NCI-H748 (cell line): ENCODE results near the gene CNOT6L.

Experiments used
- DNase-seq: peaks from one replicate; lab custom pipeline; 2025; ENCODE audit not compliant: unreplicated experiment; lab: John Stamatoyannopoulos, UW

Gene CNOT6L

DNA sequence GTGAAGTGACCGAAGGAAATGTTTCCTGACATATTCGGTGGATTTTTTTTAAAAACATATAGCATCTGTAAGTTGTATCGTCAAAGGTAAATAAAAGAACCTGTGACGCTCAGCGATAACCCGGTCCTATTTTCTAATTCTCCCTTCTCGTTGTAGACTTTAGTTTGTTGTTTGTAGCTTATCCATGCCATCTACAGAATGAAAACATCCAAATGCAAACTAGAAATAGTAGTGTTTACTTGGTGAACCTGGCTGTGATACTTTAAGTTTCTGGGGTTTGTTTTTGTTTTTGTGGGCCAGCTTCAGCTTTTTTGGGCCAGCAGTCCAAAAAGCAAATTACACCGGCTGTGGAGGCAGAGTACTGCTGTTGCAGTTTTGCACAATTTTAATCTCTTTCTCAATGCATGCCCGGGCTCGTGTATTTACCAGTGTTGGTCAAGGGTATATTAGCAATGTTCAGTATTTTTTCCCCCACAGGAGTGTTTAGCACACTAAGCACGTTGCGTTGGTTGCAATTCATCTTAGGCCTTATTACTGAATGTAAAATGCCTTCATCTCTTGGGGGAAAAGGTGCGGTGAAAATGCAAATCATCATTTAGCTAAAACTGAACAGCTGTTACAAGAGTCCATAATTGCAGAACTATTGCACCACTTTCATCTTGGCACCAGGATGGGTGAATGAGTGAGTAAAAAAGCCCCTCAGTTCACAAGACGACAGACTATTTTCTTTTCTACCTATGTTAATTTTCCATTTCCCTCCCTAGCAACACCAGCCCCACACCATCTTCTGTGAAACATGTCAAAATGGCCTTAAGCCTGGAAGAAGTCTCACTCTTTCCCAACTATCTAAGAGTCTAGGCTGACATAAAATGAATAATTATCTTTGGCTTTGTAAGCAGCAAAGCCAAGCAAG lies 1.7 kb upstream of the CNOT6L start:
- peak; percentile 10 for DNase-seq

DNA sequence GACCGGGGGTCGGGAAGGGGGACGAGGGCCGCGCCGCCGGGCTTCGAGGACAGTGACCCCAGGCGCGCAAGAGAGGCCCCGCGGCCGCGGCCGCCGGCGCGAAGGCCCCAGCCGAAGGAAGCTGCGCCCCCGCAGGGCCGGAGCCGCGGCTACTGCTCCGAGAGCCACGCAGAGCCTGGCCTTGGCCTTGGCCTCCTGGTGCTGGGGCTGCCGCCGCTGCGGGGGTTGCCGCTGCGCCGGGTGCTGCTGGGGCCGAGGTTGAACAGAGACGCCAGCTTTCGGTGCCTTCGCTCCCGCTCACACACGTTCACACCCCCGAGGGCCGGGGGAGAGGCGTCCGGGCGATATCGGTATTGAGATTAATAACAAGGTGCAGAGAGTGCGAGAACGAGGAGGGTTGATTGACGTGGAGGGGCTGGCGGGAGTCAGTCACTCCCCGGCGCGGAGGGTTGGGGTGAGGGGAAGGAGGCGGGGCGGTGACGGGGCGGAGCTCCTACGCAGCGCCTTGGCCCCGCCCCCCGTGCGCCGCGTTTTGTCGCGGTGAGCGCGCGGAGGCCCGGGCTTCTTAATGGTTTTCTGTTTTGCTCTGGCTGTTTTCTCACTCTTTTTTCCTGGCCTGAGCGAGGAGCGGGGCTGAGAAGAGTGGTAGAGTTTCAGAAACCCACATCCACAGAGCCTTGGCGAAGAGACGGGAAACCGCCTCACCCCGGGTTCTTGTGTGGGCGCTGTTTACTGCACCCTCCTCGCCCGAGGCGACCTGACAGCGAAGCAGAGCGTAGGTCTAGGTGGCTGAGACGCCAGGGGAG lies 878 bp upstream of the CNOT6L start:
- peak; percentile 87 for DNase-seq

GRCh38 chr4:77819404-77819842 lies 255 bp upstream of the CNOT6L start:
- no peak for DNase-seq

- DNase-seq: peak; percentile 78
Observed at GRCh38 chr4:77818073-77818601, 1.0 kb downstream of the CNOT6L start.

GRCh38 chr4:77817304-77818072 lies 1.7 kb downstream of the CNOT6L start:
- no peak for DNase-seq

DNA sequence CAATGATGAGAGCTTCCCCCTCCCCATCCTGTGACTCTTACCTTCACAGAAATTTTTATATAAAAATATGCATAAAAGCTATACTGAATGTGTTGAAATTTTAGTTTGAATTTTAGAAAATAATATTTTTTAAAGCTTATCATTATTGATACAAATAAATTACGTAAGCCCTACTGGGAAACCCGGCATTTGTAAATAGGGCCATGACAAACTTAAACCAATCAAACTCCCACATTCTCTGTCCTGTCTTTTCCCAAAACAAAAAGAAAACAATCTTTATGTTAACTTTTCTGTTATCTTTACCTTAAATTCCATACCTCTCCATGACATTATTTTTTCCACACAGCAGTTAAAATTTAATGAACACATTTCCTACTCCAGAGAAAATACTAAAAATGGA lies 2.6 kb downstream of the CNOT6L start:
- DNase-seq: no peak

DNA sequence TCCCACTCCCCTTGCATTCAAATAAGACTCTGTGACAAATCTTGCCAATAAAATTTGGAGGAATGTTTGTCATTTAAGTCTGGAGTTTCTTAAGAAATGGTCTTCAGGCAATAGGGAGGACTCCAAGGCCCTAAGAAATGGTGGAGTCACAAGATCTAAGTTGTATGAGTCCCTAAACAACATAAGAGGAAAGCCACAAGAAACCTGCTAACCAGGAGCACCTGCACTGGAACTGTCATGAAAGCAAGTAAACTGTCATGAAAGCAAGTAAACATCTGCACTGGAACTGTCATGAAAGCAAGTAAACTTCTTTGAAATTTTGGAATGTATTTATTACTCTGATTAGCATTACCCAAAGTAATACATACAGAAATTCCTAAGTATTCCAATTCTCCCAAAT lies 3.5 kb downstream of the CNOT6L start:
- DNase-seq: no peak

GRCh38 chr4:77805840-77806239 lies 13.3 kb downstream of the CNOT6L start:
- no peak for DNase-seq

GRCh38 chr4:77804471-77804870 lies 14.7 kb downstream of the CNOT6L start:
- no peak for DNase-seq

DNA sequence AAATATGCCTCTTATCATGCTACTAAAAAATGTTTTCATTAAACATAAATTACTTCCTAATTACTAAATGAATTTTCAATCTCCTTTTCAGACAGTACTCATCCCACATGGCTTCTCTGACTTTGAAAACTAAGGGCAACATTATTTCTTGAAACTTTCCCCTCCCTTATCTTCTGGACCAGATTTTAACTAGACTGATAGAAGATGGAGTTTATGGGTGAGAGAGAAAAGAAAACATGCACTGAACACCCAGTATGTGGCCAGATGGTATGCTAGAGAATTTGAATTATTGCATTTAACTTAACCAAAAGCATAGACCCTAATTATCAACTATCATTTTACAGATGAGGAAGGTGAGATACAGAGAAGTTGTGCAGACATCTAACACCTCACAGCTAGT lies 16.8 kb downstream of the CNOT6L start:
- no peak for DNase-seq

DNA sequence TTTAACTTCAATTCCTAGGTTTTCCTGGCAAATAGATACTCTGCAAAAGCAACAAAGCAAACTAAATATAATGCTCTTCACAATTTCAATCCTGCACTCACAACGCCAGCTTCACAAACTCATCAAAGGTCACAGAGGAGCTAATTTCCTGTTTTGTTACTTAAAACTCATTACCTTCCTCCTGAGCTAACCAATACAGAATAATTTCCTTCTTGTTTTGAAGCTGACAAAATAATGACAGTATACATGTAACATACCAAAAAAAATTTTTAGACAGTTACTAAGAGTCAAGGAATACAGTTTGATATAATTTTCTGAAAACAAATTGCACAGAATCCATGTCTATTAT lies 17.9 kb downstream of the CNOT6L start:
- DNase-seq: no peak

GRCh38 chr4:77800483-77801259 lies 18.5 kb downstream of the CNOT6L start:
- DNase-seq: no peak

- DNase-seq: no peak
Observed at GRCh38 chr4:77800077-77800476, 19.1 kb downstream of the CNOT6L start.

- no peak for DNase-seq
Observed at GRCh38 chr4:77798385-77798784, 20.8 kb downstream of the CNOT6L start.

DNA sequence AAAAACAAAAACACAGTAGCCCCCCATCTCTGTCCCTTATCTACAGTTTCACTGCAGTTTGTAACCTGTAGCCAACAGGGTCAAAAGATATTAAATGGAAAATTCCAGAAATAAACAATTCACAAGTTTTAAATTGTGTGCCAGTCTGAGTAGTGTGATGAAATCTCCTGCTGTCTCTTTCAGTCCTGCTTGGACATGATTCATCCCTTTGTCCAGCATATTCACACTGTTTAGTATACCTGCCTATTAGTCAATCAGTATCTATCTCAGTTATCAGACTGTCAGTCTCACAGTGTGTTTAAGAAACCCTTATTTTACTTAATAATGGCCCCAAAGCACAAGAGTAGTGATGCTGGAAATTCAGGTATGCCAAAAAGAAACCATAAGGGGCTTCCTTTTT lies 21.9 kb downstream of the CNOT6L start:
- DNase-seq: no peak

GRCh38 chr4:77795326-77795725 lies 23.8 kb downstream of the CNOT6L start:
- no peak for DNase-seq

DNA sequence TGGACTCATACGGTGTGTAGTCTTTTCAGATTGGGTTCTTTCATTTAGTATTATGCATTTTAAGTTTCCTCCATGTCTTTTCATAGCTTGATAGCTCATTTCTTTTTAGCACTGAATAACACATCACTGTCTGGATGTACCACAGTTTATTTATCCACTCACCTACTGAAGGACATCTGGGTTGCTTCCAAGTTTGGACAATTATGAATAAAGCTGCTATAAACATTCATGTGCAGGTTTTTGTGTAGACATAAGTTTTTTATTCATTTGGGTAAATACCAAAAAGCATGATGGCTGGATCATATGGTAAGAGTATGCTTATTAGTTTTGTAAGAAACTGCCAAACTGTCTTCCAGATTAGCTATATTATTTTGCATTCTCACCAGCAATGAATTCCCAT lies 29.0 kb downstream of the CNOT6L start:
- no peak for DNase-seq

GRCh38 chr4:77788990-77789389 lies 30.2 kb downstream of the CNOT6L start:
- no peak for DNase-seq

- DNase-seq: no peak
Observed at GRCh38 chr4:77787969-77788368, 31.2 kb downstream of the CNOT6L start.

DNA sequence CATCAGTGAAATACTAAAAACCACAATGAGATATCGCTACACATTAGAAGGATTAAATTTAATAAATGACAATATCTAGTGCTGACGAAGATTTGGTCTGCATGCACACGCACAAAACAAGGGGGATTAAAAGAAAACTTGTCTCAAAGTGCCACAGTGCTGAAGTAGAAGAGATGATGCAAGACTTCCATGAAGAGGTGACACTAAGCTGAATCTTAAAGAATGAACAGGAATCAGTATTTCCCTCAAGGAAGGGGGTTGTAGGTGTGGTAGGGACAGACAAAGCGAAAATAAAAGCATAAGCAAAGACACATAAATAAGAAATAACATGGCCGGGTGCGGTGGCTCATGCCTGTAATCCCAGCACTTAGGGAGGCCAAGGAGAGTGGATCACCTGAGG lies 33.5 kb downstream of the CNOT6L start:
- no peak for DNase-seq
